GM08714 (cell line): Measurements from ENCODE around the gene HIP1.
"Not testable (repeated sequence)": the region's sequence is repeated elsewhere in the genome, so short reads cannot be mapped to it uniquely, and the experiment has no call there.

ENCODE experiments used
- H3K4me3 ChIP-seq: fragments of 200-500 bp; sonication (Bioruptor generic); 2 replicates; pipeline ENCODE4 v1.5.1; 2014; ENCODE audit warnings: mild to moderate bottlenecking, low read length, inconsistent platforms
- ZNF274 ChIP-seq: IDR thresholded peaks from 2 replicates; pipeline ENCODE4 v1.6.1; 2012; ENCODE audit warnings: mild to moderate bottlenecking, low read depth, low read length

The HIP1 gene

GRCh38 chr7:75571209-75571608 lies 167.5 kb downstream of the HIP1 start:
- no peak for TF ChIP-seq ZNF274
- H3K4me3 ChIP-seq: no peak overlapping the region

- not testable (repeated sequence) for H3K4me3 ChIP-seq
Measured at GRCh38 chr7:75569629-75570282, 169.0 kb downstream of the HIP1 start.

GRCh38 chr7:75567948-75568595 lies 170.7 kb downstream of the HIP1 start:
- no peak overlapping the region for H3K4me3 ChIP-seq
- no peak for TF ChIP-seq ZNF274

GRCh38 chr7:75565132-75565837 lies 173.5 kb downstream of the HIP1 start:
- H3K4me3 ChIP-seq: no peak overlapping the region
- TF ChIP-seq ZNF274: no peak

- H3K4me3 ChIP-seq: no peak overlapping the region
- TF ChIP-seq ZNF274: no peak
Measured at GRCh38 chr7:75563171-75563570, 175.6 kb downstream of the HIP1 start.

- H3K4me3 ChIP-seq: no peak overlapping the region
- TF ChIP-seq ZNF274: no peak
Measured at GRCh38 chr7:75559976-75560365, 178.8 kb downstream of the HIP1 start.

GRCh38 chr7:75559355-75559975 lies 179.3 kb downstream of the HIP1 start:
- H3K4me3 ChIP-seq: no peak overlapping the region
- no peak for TF ChIP-seq ZNF274

GRCh38 chr7:75556835-75557234 lies 181.9 kb downstream of the HIP1 start:
- H3K4me3 ChIP-seq: not testable (repeated sequence)

- TF ChIP-seq ZNF274: no peak
- no peak overlapping the region for H3K4me3 ChIP-seq
Measured at GRCh38 chr7:75555736-75556135, 183.0 kb downstream of the HIP1 start.

GRCh38 chr7:75546237-75547015 lies 192.3 kb downstream of the HIP1 start:
- TF ChIP-seq ZNF274: no peak
- H3K4me3 ChIP-seq: no peak overlapping the region

- TF ChIP-seq ZNF274: no peak
- H3K4me3 ChIP-seq: no peak overlapping the region
Measured at GRCh38 chr7:75537731-75538130, 201.0 kb downstream of the HIP1 start.

- TF ChIP-seq ZNF274: no peak
- no peak overlapping the region for H3K4me3 ChIP-seq
Measured at GRCh38 chr7:75536940-75537538, 201.7 kb downstream of the HIP1 start.

GRCh38 chr7:75536491-75536890 lies 202.2 kb downstream of the HIP1 start:
- H3K4me3 ChIP-seq: no peak overlapping the region
- TF ChIP-seq ZNF274: no peak

- no peak for TF ChIP-seq ZNF274
- no peak overlapping the region for H3K4me3 ChIP-seq
Measured at GRCh38 chr7:75534727-75535307, 203.9 kb downstream of the HIP1 start.
